Posterior cingulate gyrus (tissue), 11 donors: ENCODE data around the gene CFAP58.

Experiments used
- DNase-seq, 10 donors: peaks; one replicate each; pipeline versions ENCODE4 v3.0.0 to v3.0.0-alpha.2; 2020 to 2021; ENCODE audit warnings: mixed read lengths in 3 of 10
- intact Hi-C: fragments of 100-400 bp; cut with DNase I; formaldehyde crosslinking; loops from one replicate; pipeline ENCODE4 v1.15.1; 2023

Gene CFAP58

GRCh38 chr10:104333728-104334373 is 19.8 kb upstream of the CFAP58 start:
- peak in 1 of 10 donors; percentile 56 for DNase-seq
- intact Hi-C loops = no loop called here

- peak in 1 of 10 donors; percentile 45 for DNase-seq
These were observed 19.1 kb upstream of the CFAP58 start for GRCh38 chr10:104334561-104334960.

GRCh38 chr10:104334965-104335650 is 18.5 kb upstream of the CFAP58 start:
- DNase-seq = peak in 1 of 10 donors; percentile 26
- intact Hi-C loops = no loop called here

More at GRCh38 chr10:104334561-104334960, 19.1 kb upstream of the CFAP58 start:
- intact Hi-C loops = no loop called here

GRCh38 chr10:104336821-104337467 is 16.7 kb upstream of the CFAP58 start:
- DNase-seq = peak in 1 of 10 donors; percentile 54
- intact Hi-C loops = no loop called here

- intact Hi-C loops = no loop called here
These were observed 16.1 kb upstream of the CFAP58 start for GRCh38 chr10:104337521-104337984.

GRCh38 chr10:104337985-104338735 is 15.5 kb upstream of the CFAP58 start, which contains the start of gene ITPRIP:
Gene ITPRIP, minus strand, starts transcription at chr10:104338465. Its CDS starts 22,414 bp downstream, at chr10:104316051.
- intact Hi-C loops = loop anchor here (2.0 kb wide), 1 partner anchor 47 kb away; no protein-coding TSS in a partner anchor
- peak in 7 of 10 donors; percentile 47 to 90 (median 64) for DNase-seq

More at GRCh38 chr10:104337521-104337984, 16.1 kb upstream of the CFAP58 start:
- DNase-seq = no peak

GRCh38 chr10:104339469-104340110 is 14.0 kb upstream of the CFAP58 start:
- intact Hi-C loops = loop anchor here (2.0 kb wide), 1 partner anchor 49 kb away; no protein-coding TSS in a partner anchor
- DNase-seq = no peak

- intact Hi-C loops = no loop called here
- DNase-seq = no peak
These were observed 13.5 kb upstream of the CFAP58 start for GRCh38 chr10:104340111-104340526.

GRCh38 chr10:104340641-104341040 is 13.0 kb upstream of the CFAP58 start:
- DNase-seq = no peak
- intact Hi-C loops = no loop called here

GRCh38 chr10:104342941-104343411 is 10.7 kb upstream of the CFAP58 start:
- intact Hi-C loops = no loop called here
- DNase-seq = no peak

GRCh38 chr10:104344219-104344618 is 9.4 kb upstream of the CFAP58 start:
- intact Hi-C loops = no loop called here
- DNase-seq = no peak

GRCh38 chr10:104345515-104345914 is 8.1 kb upstream of the CFAP58 start:
- no peak for DNase-seq
- intact Hi-C loops = no loop called here

- DNase-seq = no peak
- intact Hi-C loops = no loop called here
These were observed 7.7 kb upstream of the CFAP58 start for GRCh38 chr10:104345941-104346340.

- DNase-seq = no peak
- intact Hi-C loops = no loop called here
These were observed 6.2 kb upstream of the CFAP58 start for GRCh38 chr10:104347295-104348045.

GRCh38 chr10:104348601-104349000 is 5.0 kb upstream of the CFAP58 start:
- intact Hi-C loops = no loop called here
- no peak for DNase-seq

GRCh38 chr10:104349623-104350126 is 4.0 kb upstream of the CFAP58 start:
- DNase-seq = no peak
- intact Hi-C loops = loop anchor here (1.0 kb wide), 2 partner anchors 44 to 58 kb away; no protein-coding TSS in a partner anchor

- intact Hi-C loops = loop anchor here (1.0 kb wide), 2 partner anchors 45 to 59 kb away; no protein-coding TSS in a partner anchor
- no peak for DNase-seq
These were observed 3.5 kb upstream of the CFAP58 start for GRCh38 chr10:104350127-104350635.

GRCh38 chr10:104351061-104351702 is 2.5 kb upstream of the CFAP58 start:
- no peak for DNase-seq
- intact Hi-C loops = no loop called here
